Mesodermal cell (in vitro differentiated cells): ENCODE measurements around the gene HEBP1.

Experiments used
- H3K27ac ChIP-seq: 2 replicates; pipeline ENCODE4 v1.7.0; 2013; ENCODE audit warnings: mild to moderate bottlenecking, low read depth, low read length, moderate library complexity; ENCODE audit not compliant: severe bottlenecking
- H3K36me3 ChIP-seq: 2 replicates; pipeline ENCODE4 v1.7.1; 2013; ENCODE audit warnings: mild to moderate bottlenecking, low read length, moderate library complexity; ENCODE audit not compliant: control insufficient read depth, insufficient read depth
- H3K4me1 ChIP-seq: one replicate; pipeline ENCODE4 v1.7.1; 2013; ENCODE audit warnings: mild to moderate bottlenecking, low read length; ENCODE audit not compliant: insufficient read depth, control insufficient read depth, poor library complexity, severe bottlenecking
- H3K4me3 ChIP-seq: 2 replicates; pipeline ENCODE4 v1.7.0; 2013; ENCODE audit warnings: low read length, control low read depth, mild to moderate bottlenecking; ENCODE audit not compliant: insufficient read depth, poor library complexity, severe bottlenecking; ENCODE audit errors: extremely low read depth
- H3K9me3 ChIP-seq: 2 replicates; pipeline ENCODE4 v1.7.1; 2013; ENCODE audit warnings: mild to moderate bottlenecking, low read length, moderate library complexity; ENCODE audit not compliant: control insufficient read depth
- WGBS, 2 experiments: methylation state at CpG; one replicate each; pipeline ENCODE4 v1.1.5; 2013; ENCODE audit warnings: missing lambda C conversion rate in 2 of 2; ENCODE audit not compliant: insufficient coverage in 2 of 2; 5-methylcytosine and 5-hydroxymethylcytosine counted together

The HEBP1 gene

DNA sequence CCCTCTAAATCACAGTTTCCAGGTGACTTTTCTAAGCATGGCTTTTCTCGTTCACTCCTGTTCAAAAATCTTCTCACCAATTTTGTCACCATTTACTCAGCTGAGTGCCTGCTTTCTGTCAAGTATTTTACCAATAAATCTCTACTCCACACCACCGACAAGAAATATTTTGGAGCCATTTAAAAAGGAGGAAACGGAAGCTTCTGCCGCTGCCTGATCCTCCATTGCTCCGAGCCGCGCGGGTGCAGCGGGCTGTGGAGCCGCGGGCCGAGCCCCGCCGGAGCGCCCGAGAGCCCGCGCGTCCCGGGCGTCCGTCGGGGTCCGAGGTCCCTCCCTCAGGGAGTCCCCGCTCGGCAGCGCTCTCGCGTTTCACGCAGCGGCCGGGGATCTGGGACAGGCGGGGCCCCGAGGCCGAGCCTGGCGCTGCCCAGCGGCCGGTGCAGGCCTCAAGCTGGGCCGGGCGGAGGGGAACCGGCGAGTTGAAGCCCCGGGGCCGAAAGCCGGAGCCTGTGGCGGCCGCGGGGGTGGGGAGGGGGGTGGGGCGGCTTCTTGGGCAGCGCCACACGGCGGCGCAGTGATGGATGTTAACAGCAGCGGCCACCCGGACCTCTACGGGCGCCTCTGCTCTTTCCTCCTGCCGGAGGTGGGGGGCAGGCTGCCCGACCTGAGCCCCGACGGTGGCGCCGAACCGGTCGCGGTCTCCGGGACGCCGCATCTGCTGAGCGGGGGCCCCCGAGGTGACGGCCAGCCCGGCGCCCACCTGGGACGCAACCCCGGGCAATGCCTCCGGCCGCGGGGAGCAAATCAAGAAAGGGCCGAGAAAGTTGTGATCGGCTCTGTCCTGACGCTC is 1.1 kb upstream of the HEBP1 start:
- peak overlapping the region; percentile 63 for H3K27ac ChIP-seq
- peak overlapping the region; percentile 72 for H3K4me3 ChIP-seq
- 2 to 4% methylated on average over 46 to 67 of the region's 82 CpGs for WGBS, 2 experiments
- H3K36me3 ChIP-seq = no peaks in the 10 kb centered on the region
- peaks cover 3% of the 10 kb centered on the region for H3K4me1 ChIP-seq
- no peaks in the 10 kb centered on the region for H3K9me3 ChIP-seq

GRCh38 chr12:13000616-13000924 is 505 bp upstream of the HEBP1 start:
- Histone ChIP-seq H3K27ac (peak overlapping the region; percentile 63), H3K4me3 (peak overlapping the region; percentile 72), H3K4me1 (peaks cover 3% of the 10 kb centered on the region), H3K9me3 (no peaks in the 10 kb centered on the region), H3K36me3 (no peaks in the 10 kb centered on the region)
- 1% methylated on average over 15 to 16 of the region's 16 CpGs for WGBS, 2 experiments

GRCh38 chr12:12999271-12999958 is 650 bp downstream of the HEBP1 start:
- Histone ChIP-seq H3K9me3 (no peaks in the 10 kb centered on the region), H3K4me3 (peak overlapping the region; percentile 72), H3K4me1 (peaks cover 3% of the 10 kb centered on the region), H3K36me3 (no peaks in the 10 kb centered on the region), H3K27ac (no peak overlapping the region)
- WGBS, 2 experiments = 39 to 60% methylated on average over 14 to 15 of the region's 22 CpGs

DNA sequence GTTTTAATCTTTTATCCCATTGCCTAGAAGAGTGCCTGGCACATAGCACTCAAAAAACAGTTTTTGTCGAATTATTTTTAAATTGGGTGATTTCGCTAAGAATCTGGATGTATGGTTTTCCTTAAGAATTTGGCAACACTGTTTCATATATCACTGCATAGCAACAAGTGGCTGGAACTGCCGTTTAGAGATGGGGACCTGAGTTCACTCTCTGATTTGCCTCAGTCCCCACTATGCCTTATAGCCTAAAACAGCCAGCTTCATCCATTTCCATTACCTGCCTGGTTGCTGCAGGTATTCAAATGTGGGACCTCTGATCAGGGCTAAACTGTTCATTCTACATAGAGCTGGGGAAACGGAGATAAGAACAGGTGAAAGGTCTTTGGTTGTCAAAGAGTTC is 1.8 kb downstream of the HEBP1 start:
- Histone ChIP-seq H3K27ac (no peak overlapping the region), H3K4me1 (peaks cover 3% of the 10 kb centered on the region), H3K36me3 (no peaks in the 10 kb centered on the region), H3K4me3 (no peak overlapping the region), H3K9me3 (no peaks in the 10 kb centered on the region)
- WGBS, 2 experiments = 90 to 94% methylated on average over 2 to 4 of the region's 4 CpGs

- WGBS, 2 experiments = 67% methylated on average over 1 of the region's 2 CpGs; no CpG with 5 or more reads in 1 of the 2 experiments
- H3K4me1 ChIP-seq = peaks cover 3% of the 10 kb centered on the region
- H3K4me3 ChIP-seq = no peak overlapping the region
These were observed 2.3 kb downstream of the HEBP1 start for GRCh38 chr12:12997734-12998133.

GRCh38 chr12:12997156-12997555 is 2.9 kb downstream of the HEBP1 start:
- Histone ChIP-seq H3K27ac (peak overlapping the region; percentile 26), H3K4me1 (peaks cover 5% of the 10 kb centered on the region), H3K4me3 (no peak overlapping the region), H3K9me3 (no peaks in the 10 kb centered on the region), H3K36me3 (no peaks in the 10 kb centered on the region)
- WGBS, 2 experiments = 80 to 100% methylated on average over 1 to 2 of the region's 3 CpGs

More at GRCh38 chr12:12997734-12998133, 2.3 kb downstream of the HEBP1 start:
- Histone ChIP-seq H3K27ac (no peak overlapping the region), H3K9me3 (no peaks in the 10 kb centered on the region), H3K36me3 (no peaks in the 10 kb centered on the region)

DNA sequence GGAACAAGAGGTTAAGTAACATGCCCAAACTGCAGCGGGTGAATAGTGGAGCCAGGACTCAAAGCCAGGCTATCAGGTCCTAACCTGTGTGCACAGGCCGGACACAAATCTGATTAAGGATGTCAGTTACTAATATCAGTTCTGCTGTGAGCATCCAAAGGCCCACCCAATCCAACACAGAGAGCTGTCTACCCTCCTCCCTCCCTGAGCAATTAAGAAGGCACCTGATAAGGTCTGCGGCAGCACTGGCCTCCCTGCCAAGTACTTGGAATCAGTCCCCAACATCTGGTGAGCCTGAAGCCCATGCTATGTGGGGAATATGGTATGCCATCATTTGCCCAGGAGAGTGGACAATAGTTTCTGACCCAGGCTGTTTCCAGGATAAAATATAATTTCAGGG is 3.9 kb downstream of the HEBP1 start:
- 86 to 97% methylated on average over 2 to 3 of the region's 3 CpGs for WGBS, 2 experiments
- no peak overlapping the region for H3K4me3 ChIP-seq
- no peaks in the 10 kb centered on the region for H3K36me3 ChIP-seq
- no peaks in the 10 kb centered on the region for H3K9me3 ChIP-seq
- peaks cover 5% of the 10 kb centered on the region for H3K4me1 ChIP-seq
- no peak overlapping the region for H3K27ac ChIP-seq

- no peaks in the 10 kb centered on the region for H3K9me3 ChIP-seq
- H3K4me3 ChIP-seq = no peak overlapping the region
- WGBS, 2 experiments = no CpG with 5 or more reads among the region's 3 CpGs
- peaks cover 5% of the 10 kb centered on the region for H3K4me1 ChIP-seq
- no peak overlapping the region for H3K27ac ChIP-seq
- no peaks in the 10 kb centered on the region for H3K36me3 ChIP-seq
These were observed 5.0 kb downstream of the HEBP1 start for GRCh38 chr12:12995088-12995487.

DNA sequence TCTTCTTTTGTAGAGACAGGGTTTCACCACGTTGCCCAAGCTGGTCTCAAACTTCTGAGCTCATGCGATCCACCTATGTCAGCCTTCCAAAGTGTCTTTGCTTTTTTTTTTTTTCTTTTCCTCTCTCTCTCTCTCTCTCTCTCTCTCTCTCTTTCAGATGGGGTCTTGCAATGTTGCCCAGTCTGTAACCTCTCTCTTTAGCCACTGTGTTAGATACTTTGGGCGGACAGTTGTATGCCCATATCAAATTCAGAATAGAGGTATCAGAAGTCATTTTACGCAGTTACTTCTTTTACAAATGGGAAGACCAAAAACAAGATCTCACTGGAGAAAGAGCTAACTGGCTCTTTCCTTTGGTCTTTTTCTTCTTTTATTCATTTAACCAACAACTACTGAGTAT is 6.7 kb downstream of the HEBP1 start:
- Histone ChIP-seq H3K36me3 (peaks cover 10% of the 10 kb centered on the region), H3K4me3 (no peak overlapping the region), H3K9me3 (no peaks in the 10 kb centered on the region), H3K4me1 (peaks cover 5% of the 10 kb centered on the region), H3K27ac (no peak overlapping the region)
- WGBS, 2 experiments = 89 to 100% methylated on average over 3 to 4 of the region's 4 CpGs

- Histone ChIP-seq H3K9me3 (no peaks in the 10 kb centered on the region), H3K36me3 (peaks cover 10% of the 10 kb centered on the region), H3K4me1 (peaks cover 4% of the 10 kb centered on the region), H3K4me3 (no peak overlapping the region), H3K27ac (peak overlapping the region; percentile 51)
- WGBS, 2 experiments = 88 to 94% methylated on average over 2 to 6 of the region's 8 CpGs
These were observed 7.5 kb downstream of the HEBP1 start for GRCh38 chr12:12992418-12993130.
